Subcutaneous adipose tissue (tissue), 4 donors: Measurements from ENCODE around the gene WNK1. TPM values are rescaled to one million over a fixed set of nuclear protein-coding genes. Genes with fewer than 3 reads are reported as not detected.

ENCODE experiments used
- CTCF ChIP-seq: fragments of 450-650 bp; IDR thresholded peaks from one replicate; pipeline ENCODE4 v1.5.1; 2016; ENCODE audit warnings: low read depth, mild to moderate bottlenecking, control low read depth, antibody characterized with exemption, moderate library complexity
- small RNA-seq: library from RNA; depleted of rRNA; stranded (forward); fragments of <200 nt; gene quantifications from one replicate; pipeline ENCODE3, GENCODE V24; 2016
- total RNA-seq, 4 donors: library from RNA; depleted of rRNA; stranded (reverse); fragments of >200 nt; gene quantifications; one replicate each; pipeline ENCODE4 v1.1.0, GENCODE V29; 2016

Gene WNK1
- total RNA-seq, 4 donors from 2014 or later, result 208 to 631 (median 301) TPM

DNA sequence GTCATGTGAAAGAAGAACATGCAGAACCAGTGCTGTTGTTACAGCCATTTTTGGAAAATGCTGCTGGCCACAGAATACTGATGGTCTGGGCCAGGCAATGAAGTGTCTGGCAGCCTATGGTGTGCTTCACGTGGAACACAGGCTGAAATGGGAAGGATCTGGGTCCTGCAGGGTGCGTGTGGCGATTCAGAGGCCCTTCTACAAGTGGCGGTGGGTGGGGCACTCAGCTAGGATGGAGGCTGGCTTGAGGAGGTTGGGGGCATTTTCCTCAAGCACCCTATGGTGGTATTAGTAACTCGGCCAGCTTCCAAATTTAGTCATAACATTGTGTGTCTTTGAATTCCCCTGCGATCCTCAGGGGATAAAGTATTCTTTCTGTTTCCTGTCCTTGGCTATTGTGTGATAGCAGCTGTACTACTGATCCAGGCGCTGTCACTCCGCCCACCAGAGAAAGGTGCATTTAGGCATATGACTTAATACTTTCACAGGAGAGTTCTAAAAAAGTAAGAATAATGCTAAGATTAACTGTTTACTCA lies 206.3 kb downstream of the WNK1 start:
- TF ChIP-seq CTCF, result no peak

Small RNA genes within 50 kb of the gene (small RNA-seq; reads per million reads assigned to genes)
- gene RNU4ATAC16P, result not detected

Other genes with a start within 250 kb of the WNK1 start
- gene NINJ2, start 89.1 kb upstream of the WNK1 start, total RNA-seq, result 10 to 100 TPM in 3 of 4 donors, 1 to 10 TPM in 1; 9.4 to 54.3 (median 19.0) TPM
- 10 to 100 TPM in 3 of 4 donors, 1 to 10 TPM in 1; 9.0 to 19.1 (median 13.1) TPM for gene RAD52, start 197.1 kb downstream of the WNK1 start, total RNA-seq
- 10 to 100 TPM; 40.3 to 71.8 (median 62.3) TPM for gene ERC1, start 238.6 kb downstream of the WNK1 start, total RNA-seq